IMR-90 (cell line): Measurements from ENCODE around the gene NR0B2. TPM values are rescaled to one million over a fixed set of nuclear protein-coding genes. Genes with fewer than 3 reads are reported as not detected.

ENCODE experiments used
- ATAC-seq: fragments of 200-7000 bp; cut with Tn5 transposase; 2 replicates; pipeline ENCODE4 v1.9.1; 2020; ENCODE audit warnings: low read depth, mild to moderate bottlenecking, moderate library complexity
- BruUV-seq: library from RNA; stranded (reverse); fragments of 400-500 nt; replicated peaks from 2 replicates; lab custom pipeline; 2021; lab: Mats Ljungman, UMichigan
- CTCF ChIA-PET: fragments of 300-600 bp; formaldehyde crosslinking; extraction: SDS; loops from one replicate; lab custom pipeline; 2021; ENCODE audit warnings: antibody characterized with exemption; lab: Yijun Ruan, JAX
- POLR2A ChIA-PET: fragments of 300-600 bp; sonication (Branson Sonifier 250); formaldehyde crosslinking; loops from one replicate; lab custom pipeline; 2022; ENCODE audit warnings: antibody characterized with exemption; ENCODE audit not compliant: unreplicated experiment; lab: Charles Lee
- DNase-seq: peaks from one replicate; pipeline ENCODE4 v3.0.0; 2013
- H2AFZ ChIP-seq: replicated peaks from 2 replicates; pipeline ENCODE3; 2013; ENCODE audit warnings: low read length, mild to moderate bottlenecking; ENCODE audit not compliant: poor library complexity
- H2AK5ac ChIP-seq: 2 replicates; pipeline ENCODE4 v1.6.1; 2013; ENCODE audit warnings: low read depth, low read length, inconsistent platforms
- H2AK9ac ChIP-seq: replicated peaks from 2 replicates; pipeline ENCODE3; 2013; ENCODE audit warnings: mild to moderate bottlenecking, low read depth, low read length, moderate library complexity; ENCODE audit not compliant: poor library complexity
- H2BK120ac ChIP-seq: 2 replicates; pipeline ENCODE4 v1.6.1; 2013; ENCODE audit warnings: low read depth, low read length, inconsistent platforms
- H2BK15ac ChIP-seq: 3 replicates; pipeline ENCODE4 v1.6.1; 2013; ENCODE audit warnings: low read depth, low read length, inconsistent platforms
- H2BK20ac ChIP-seq: 2 replicates; pipeline ENCODE4 v1.6.1; 2013; ENCODE audit warnings: low read depth, mild to moderate bottlenecking, inconsistent platforms, low read length, moderate library complexity
- H2BK5ac ChIP-seq: 2 replicates; pipeline ENCODE4 v1.6.1; 2013; ENCODE audit warnings: mild to moderate bottlenecking, low read depth, low read length, inconsistent platforms; ENCODE audit not compliant: poor library complexity, severe bottlenecking
- H3K14ac ChIP-seq: replicated peaks from 2 replicates; pipeline ENCODE4 v1.6.1; 2013; ENCODE audit warnings: low read depth, low read length, inconsistent platforms
- H3K18ac ChIP-seq: 2 replicates; pipeline ENCODE4 v1.6.1; 2013; ENCODE audit warnings: low read depth, low read length, control low read depth
- H3K23ac ChIP-seq: 2 replicates; pipeline ENCODE4 v1.6.1; 2013; ENCODE audit warnings: low read depth, low read length, inconsistent platforms
- H3K27ac ChIP-seq: 2 replicates; pipeline ENCODE4 v1.5.1; 2013; ENCODE audit warnings: mild to moderate bottlenecking, control low read depth, low read length; ENCODE audit not compliant: insufficient read depth
- H3K27me3 ChIP-seq: 2 replicates; pipeline ENCODE4 v1.6.1; 2013; ENCODE audit warnings: low read length; ENCODE audit not compliant: control insufficient read depth, insufficient read depth
- H3K36me3 ChIP-seq: 2 replicates; pipeline ENCODE4 v1.6.1; 2013; ENCODE audit warnings: low read length, mixed read lengths; ENCODE audit not compliant: control insufficient read depth, insufficient read depth
- H3K4ac ChIP-seq: 2 replicates; pipeline ENCODE4 v1.6.1; 2013; ENCODE audit warnings: low read depth, low read length, inconsistent platforms
- H3K4me1 ChIP-seq: 2 replicates; pipeline ENCODE4 v1.6.1; 2013; ENCODE audit warnings: low read length, mixed read lengths; ENCODE audit not compliant: control insufficient read depth, insufficient read depth
- H3K4me2 ChIP-seq: 2 replicates; pipeline ENCODE4 v1.6.1; 2013; ENCODE audit warnings: low read depth, mild to moderate bottlenecking, control low read depth, low read length, moderate library complexity
- H3K4me3 ChIP-seq: 2 replicates; pipeline ENCODE4 v1.5.1; 2013; ENCODE audit warnings: low read depth, mild to moderate bottlenecking, control low read depth, low read length, moderate library complexity; ENCODE audit not compliant: insufficient read depth
- H3K56ac ChIP-seq: 2 replicates; pipeline ENCODE4 v1.6.1; 2013; ENCODE audit warnings: low read length, inconsistent platforms; ENCODE audit not compliant: insufficient read depth; ENCODE audit errors: extremely low read depth
- H3K79me1 ChIP-seq, 2 experiments: 2 replicates each; pipeline ENCODE4 v1.6.1; 2013; ENCODE audit warnings: low read length in 2 of 2, inconsistent platforms in 1 of 2, low read depth in 1 of 2
- H3K9ac ChIP-seq: 2 replicates; pipeline ENCODE4 v1.6.1; 2013; ENCODE audit warnings: low read depth, low read length, control low read depth
- H3K9me1 ChIP-seq: 2 replicates; pipeline ENCODE4 v1.6.1; 2013; ENCODE audit warnings: low read length, inconsistent platforms; ENCODE audit not compliant: insufficient read depth
- H3K9me3 ChIP-seq: 2 replicates; pipeline ENCODE4 v1.6.1; 2013; ENCODE audit warnings: low read length; ENCODE audit not compliant: control insufficient read depth, insufficient read depth
- H4K20me1 ChIP-seq: 2 replicates; pipeline ENCODE4 v1.6.1; 2013; ENCODE audit warnings: low read length, inconsistent platforms; ENCODE audit not compliant: insufficient read depth
- H4K5ac ChIP-seq: 2 replicates; pipeline ENCODE4 v1.6.1; 2013; ENCODE audit warnings: mild to moderate bottlenecking, low read depth, low read length, control low read depth
- H4K8ac ChIP-seq, 2 experiments: 2 replicates each; pipeline ENCODE4 v1.6.1; 2013; ENCODE audit warnings: low read depth in 2 of 2, low read length in 2 of 2, control low read depth in 1 of 2, inconsistent platforms in 1 of 2
- H4K91ac ChIP-seq: 2 replicates; pipeline ENCODE4 v1.6.1; 2013; ENCODE audit warnings: low read depth, low read length, inconsistent platforms; ENCODE audit not compliant: insufficient read depth
- RCOR1 ChIP-seq: IDR thresholded peaks from 2 replicates; pipeline ENCODE4 v1.6.1; 2012; ENCODE audit warnings: mild to moderate bottlenecking, low read length, improper control_type of control experiment; ENCODE audit not compliant: insufficient replicate concordance
- RFX5 ChIP-seq: IDR thresholded peaks from 2 replicates; pipeline ENCODE4 v1.8.0; 2012; ENCODE audit warnings: low read depth, mild to moderate bottlenecking, low read length, moderate library complexity
- WGBS, 2 experiments: methylation state at CpG; one replicate each; pipeline versions ENCODE4 v1.1.5 to v1.1.7; 2013; ENCODE audit warnings: missing lambda C conversion rate in 2 of 2; ENCODE audit not compliant: insufficient read length in 1 of 2; ENCODE audit errors: extremely low coverage in 2 of 2; 5-methylcytosine and 5-hydroxymethylcytosine counted together
- dilution Hi-C: fragments of 300-500 bp; cut with HindIII; formaldehyde crosslinking; loops from one replicate; pipeline ENCODE4 v1.14.3; 2018; ENCODE audit warnings: low sequenced_read_pairs; ENCODE audit not compliant: unreplicated experiment
- in situ Hi-C: fragments of 300-500 bp; cut with MboI; formaldehyde crosslinking; loops from 3 replicates; pipeline ENCODE4 v1.14.3; 2019; ENCODE audit warnings: low sequenced_read_pairs, inconsistent platforms, mixed read lengths
- intact Hi-C: fragments of 100-400 bp; cut with micrococcal nuclease; formaldehyde crosslinking; loops from 2 replicates; pipeline ENCODE4 v1.10.0; 2022
- polyA plus RNA-seq, 3 experiments: library from polyadenylated mRNA; depleted of rRNA; stranded (reverse); fragments of >200 nt; gene quantifications; 2 replicates each; pipeline ENCODE4 v1.2.3, GENCODE V29; 2012; ENCODE audit warnings: low replicate concordance in 1 of 3
- total RNA-seq: library from RNA; depleted of rRNA; stranded (reverse); fragments of >200 nt; gene quantifications from 2 replicates; pipeline ENCODE4 v1.2.3, GENCODE V29; 2012

The NR0B2 gene
- total and polyA plus RNA-seq, 2 of the 4 experiments (the other 2 are of a cell fraction), result not detected

GRCh38 chr1:26922901-26923300 lies 9.1 kb upstream of the NR0B2 start:
- ATAC-seq, result no peak
- Histone ChIP-seq H3K9me3 (no peaks in the 10 kb centered on the region), H3K36me3 (peaks cover 14% of the 10 kb centered on the region), H3K4ac (no peak overlapping the region), H3K23ac (peak overlapping the region; percentile 94), H3K56ac (no peak overlapping the region), H2BK5ac (no peak overlapping the region), H3K4me3 (no peak overlapping the region; the same call in 1 of the 2 replicates), H2BK15ac (no peak overlapping the region), H3K27ac (no peak overlapping the region), H3K14ac (peak overlapping the region; percentile 96; the same call in 1 of the 2 replicates), H3K9me1 (peaks cover 18% of the 10 kb centered on the region), H3K9ac (peak overlapping the region; percentile 83; the same call in 1 of the 2 replicates), H3K18ac (no peak overlapping the region), H3K79me1 (peaks cover 20 to 38% of the 10 kb centered on the region in 2 experiments), H3K4me1 (peaks cover 6% of the 10 kb centered on the region), H3K4me2 (peak overlapping the region; percentile 100), H2AK5ac (0 out of 2 replicates have a peak overlapping the region, but pooled peaks have one; percentile 11), H4K8ac (peak overlapping the region in 1 of 2 experiments; percentile 60; a peak in 1 of 4 replicates), H4K91ac (no peak overlapping the region), H2AFZ (no peak overlapping the region), H3K27me3 (no peaks in the 10 kb centered on the region), H2AK9ac (no peak overlapping the region), H4K5ac (no peak overlapping the region), H2BK120ac (no peak overlapping the region), H4K20me1 (peaks cover 21% of the 10 kb centered on the region), H2BK20ac (no peak overlapping the region)
- intact Hi-C loops (no loop called here), dilution Hi-C loops (no loop called here), in situ Hi-C loops (no loop called here)
- ChIA-PET POLR2A (no interaction called here), CTCF (no interaction called here)
- BruUV-seq, result no TSS peak
- DNase-seq, result no peak
- TF ChIP-seq RCOR1 (no peak), RFX5 (no peak)
- no CpG with 5 or more reads among the region's 3 CpGs for WGBS, 2 experiments
